Suppressor macrophage treated with lipopolysaccharide for 1 hour (primary cell): Measurements from ENCODE around the gene TMEM267.
A peak's percentile ranks its signal among the peaks of the same experiment; 100 is the strongest.
"Not testable (repeated sequence)": the region's sequence is repeated elsewhere in the genome, so short reads cannot be mapped to it uniquely, and the experiment has no call there.

Source experiments
- DNase-seq, 3 donors: peaks; one replicate each; pipeline ENCODE4 v3.0.0-alpha.2; 2020 to 2022

TMEM267 gene

GRCh38 chr5:43456556-43456955 is 27.1 kb downstream of the TMEM267 start:
- DNase-seq: no peak

- not testable (repeated sequence) for DNase-seq
Observed at GRCh38 chr5:43441575-43441974, 42.1 kb downstream of the TMEM267 start.

GRCh38 chr5:43437062-43437660 is 46.5 kb downstream of the TMEM267 start:
- no peak for DNase-seq

GRCh38 chr5:43433382-43433781 is 50.3 kb downstream of the TMEM267 start:
- DNase-seq: no peak

GRCh38 chr5:43432486-43433375 is 50.9 kb downstream of the TMEM267 start:
- DNase-seq: peak in 2 of 3 donors; percentile 9 to 14

- no peak for DNase-seq
Observed at GRCh38 chr5:43429706-43430105, 54.0 kb downstream of the TMEM267 start.

GRCh38 chr5:43429016-43429415 is 54.6 kb downstream of the TMEM267 start:
- no peak for DNase-seq

GRCh38 chr5:43427306-43427705 is 56.4 kb downstream of the TMEM267 start:
- no peak for DNase-seq

- peak in 1 of 3 donors; percentile 3 for DNase-seq
Observed at GRCh38 chr5:43425983-43426382, 57.7 kb downstream of the TMEM267 start.

GRCh38 chr5:43423086-43423485 is 60.6 kb downstream of the TMEM267 start:
- not testable (repeated sequence) for DNase-seq

GRCh38 chr5:43422143-43422542 is 61.5 kb downstream of the TMEM267 start:
- no peak for DNase-seq

GRCh38 chr5:43421450-43422133 is 62.1 kb downstream of the TMEM267 start:
- DNase-seq: no peak

GRCh38 chr5:43420241-43420640 is 63.4 kb downstream of the TMEM267 start:
- DNase-seq: no peak

GRCh38 chr5:43418561-43418960 is 65.1 kb downstream of the TMEM267 start:
- DNase-seq: no peak

GRCh38 chr5:43416803-43417394 is 66.8 kb downstream of the TMEM267 start:
- no peak for DNase-seq

- DNase-seq: no peak
Observed at GRCh38 chr5:43415935-43416802, 67.5 kb downstream of the TMEM267 start.

GRCh38 chr5:43413966-43414365 is 69.7 kb downstream of the TMEM267 start:
- DNase-seq: no peak

- peak in 1 of 3 donors; percentile 5 for DNase-seq
Observed at GRCh38 chr5:43412644-43413043, 71.0 kb downstream of the TMEM267 start.

GRCh38 chr5:43412156-43412555 is 71.5 kb downstream of the TMEM267 start, which contains the start of gene CCL28:
Gene CCL28, minus strand, starts transcription at chr5:43412391. Its CDS starts 75 bp downstream, at chr5:43412316.
- DNase-seq: no peak

GRCh38 chr5:43411495-43411894 is 72.2 kb downstream of the TMEM267 start:
- no peak for DNase-seq

- DNase-seq: no peak
Observed at GRCh38 chr5:43410414-43410813, 73.3 kb downstream of the TMEM267 start.

- DNase-seq: peak in 1 of 3 donors; percentile 10
Observed at GRCh38 chr5:43409809-43410271, 73.8 kb downstream of the TMEM267 start.
